AG09309 (cell line): ENCODE data around the gene CGNL1.

Experiments used
- DNase-seq: peaks from one replicate; pipeline ENCODE4 v3.0.0-alpha.2; 2010; ENCODE audit warnings: low read depth
- H3K4me3 ChIP-seq: 2 replicates; pipeline ENCODE4 v1.5.1; 2011; ENCODE audit warnings: mild to moderate bottlenecking, low read depth, low read length, moderate library complexity; ENCODE audit not compliant: control insufficient read depth
- CTCF ChIP-seq: IDR thresholded peaks from 2 replicates; pipeline ENCODE4 v1.5.1; 2011; ENCODE audit warnings: mild to moderate bottlenecking, low read depth, low read length, inconsistent platforms; ENCODE audit not compliant: insufficient read depth, control insufficient read depth; ENCODE audit errors: missing control alignments

CGNL1 gene

GRCh38 chr15:57481038-57481705, 104.9 kb downstream of the CGNL1 start:
- H3K4me3 ChIP-seq: no peak overlapping the region
- no peak for DNase-seq
- no peak for TF ChIP-seq CTCF

- no peak for DNase-seq
- TF ChIP-seq CTCF: no peak
Observed at GRCh38 chr15:57485869-57486268, 109.6 kb downstream of the CGNL1 start.

GRCh38 chr15:57486833-57487232, 110.5 kb downstream of the CGNL1 start:
- TF ChIP-seq CTCF: no peak
- no peak for DNase-seq
- no peak overlapping the region for H3K4me3 ChIP-seq

More at GRCh38 chr15:57485869-57486268, 109.6 kb downstream of the CGNL1 start:
- H3K4me3 ChIP-seq: no peak overlapping the region

- TF ChIP-seq CTCF: no peak
- no peak for DNase-seq
- no peak overlapping the region for H3K4me3 ChIP-seq
Observed at GRCh38 chr15:57489122-57489521, 112.8 kb downstream of the CGNL1 start.

- DNase-seq: no peak
- TF ChIP-seq CTCF: no peak
- no peak overlapping the region for H3K4me3 ChIP-seq
Observed at GRCh38 chr15:57493351-57493750, 117.0 kb downstream of the CGNL1 start.

GRCh38 chr15:57494581-57494980, 118.3 kb downstream of the CGNL1 start:
- no peak for DNase-seq
- no peak for TF ChIP-seq CTCF

More at GRCh38 chr15:57494581-57494980, 118.3 kb downstream of the CGNL1 start:
- H3K4me3 ChIP-seq: no peak overlapping the region
